Astrocyte (in vitro differentiated cells and primary cell): ENCODE results near the gene C1orf159.
"Not testable (repeated sequence)": the region's sequence is repeated elsewhere in the genome, so short reads cannot be mapped to it uniquely, and the experiment has no call there.

ENCODE experiments used
- CTCF ChIP-seq: IDR thresholded peaks from 2 replicates; pipeline ENCODE4 v1.5.1; 2011; ENCODE audit warnings: low read depth, mild to moderate bottlenecking, inconsistent platforms, low read length, moderate library complexity; ENCODE audit not compliant: insufficient read depth
- EZH2 ChIP-seq: IDR thresholded peaks from 2 replicates; pipeline ENCODE4 v1.6.1; 2012; ENCODE audit warnings: mild to moderate bottlenecking, low read length, inconsistent platforms; ENCODE audit not compliant: insufficient read depth

GRCh38 chr1:1104152-1104551 is 11.7 kb downstream of the C1orf159 start:
- not testable (repeated sequence) for TF ChIP-seq CTCF, EZH2
